NOMO-1 (cell line): ENCODE measurements around the gene PHACTR3.

ENCODE experiments used
- DNase-seq, 2 experiments: peaks; one replicate each; lab custom pipeline; 2025; ENCODE audit not compliant: unreplicated experiment in 2 of 2; lab: John Stamatoyannopoulos, UW

Gene PHACTR3

DNA sequence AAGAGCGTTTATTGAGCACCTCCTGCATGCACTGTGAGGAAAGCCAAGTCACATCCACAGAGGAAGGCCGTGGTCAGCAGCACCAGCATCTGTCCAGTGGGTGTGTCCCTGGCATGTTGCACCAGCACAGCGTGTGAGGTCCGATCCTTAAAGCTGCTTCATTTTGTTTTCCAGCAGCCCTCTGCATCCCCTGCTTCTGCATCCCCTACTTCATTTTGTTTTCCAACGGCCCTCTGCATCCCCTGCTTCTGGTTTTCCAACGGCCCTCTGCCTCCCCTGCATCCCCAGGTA lies 181.3 kb downstream of the PHACTR3 start:
- DNase-seq, result no peak

- DNase-seq, result no peak
Observed at GRCh38 chr20:59785986-59786795, 181.9 kb downstream of the PHACTR3 start.

DNA sequence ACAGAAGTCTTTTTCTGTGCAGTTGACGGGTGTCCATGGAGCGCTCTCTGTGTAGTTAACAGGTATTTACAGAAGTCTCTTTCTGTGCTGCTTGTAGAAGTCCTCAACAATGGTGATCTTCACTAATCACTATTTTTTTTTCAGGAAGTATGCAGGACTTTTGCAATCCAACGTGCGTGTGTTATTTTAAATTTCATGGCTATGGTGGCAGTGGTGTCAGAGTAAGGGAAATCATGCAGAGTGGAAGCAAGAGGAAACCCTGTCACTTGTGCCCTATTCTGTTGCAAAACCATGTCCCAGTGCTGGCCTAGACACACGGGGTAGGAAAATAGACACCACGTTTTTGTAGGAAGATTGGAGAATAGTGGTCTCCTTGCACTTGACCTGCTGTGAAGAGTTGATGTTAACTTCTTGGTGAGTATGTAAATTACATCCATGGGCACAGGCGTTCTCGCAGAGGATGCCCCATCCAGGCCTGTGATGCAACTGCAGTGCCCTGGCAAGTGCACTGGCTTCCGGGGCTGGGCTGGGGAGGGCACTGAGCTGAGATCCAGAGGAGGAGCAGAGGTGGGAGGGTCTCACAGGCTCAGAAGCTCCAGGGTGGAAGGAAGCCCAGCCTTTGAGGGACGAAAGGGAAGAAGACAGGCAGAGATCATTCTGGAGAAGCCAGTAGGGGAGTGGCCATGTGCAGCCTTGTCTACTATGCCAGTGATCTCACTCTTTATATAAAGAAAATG lies 182.6 kb downstream of the PHACTR3 start:
- DNase-seq, result peak; percentile 49 to 78

DNA sequence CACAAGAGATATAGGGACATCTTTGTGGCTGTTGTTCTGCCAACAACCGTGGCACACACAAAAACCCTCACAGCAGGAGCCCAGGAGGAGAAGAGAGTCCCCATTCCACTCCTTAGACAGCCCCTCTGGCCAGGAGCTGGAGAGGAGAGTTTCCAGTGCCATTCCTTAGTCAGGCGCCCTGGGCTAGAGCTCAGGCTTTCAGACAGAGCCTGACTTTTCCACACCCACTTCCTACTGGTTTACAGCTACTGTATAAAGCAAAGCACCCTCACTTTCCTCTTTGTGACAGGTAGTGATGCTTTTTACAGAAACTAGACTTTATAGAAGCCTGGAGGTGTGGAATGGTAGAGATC lies 183.2 kb downstream of the PHACTR3 start:
- no peak for DNase-seq

GRCh38 chr20:59788196-59788735 lies 183.9 kb downstream of the PHACTR3 start:
- DNase-seq, result no peak

DNA sequence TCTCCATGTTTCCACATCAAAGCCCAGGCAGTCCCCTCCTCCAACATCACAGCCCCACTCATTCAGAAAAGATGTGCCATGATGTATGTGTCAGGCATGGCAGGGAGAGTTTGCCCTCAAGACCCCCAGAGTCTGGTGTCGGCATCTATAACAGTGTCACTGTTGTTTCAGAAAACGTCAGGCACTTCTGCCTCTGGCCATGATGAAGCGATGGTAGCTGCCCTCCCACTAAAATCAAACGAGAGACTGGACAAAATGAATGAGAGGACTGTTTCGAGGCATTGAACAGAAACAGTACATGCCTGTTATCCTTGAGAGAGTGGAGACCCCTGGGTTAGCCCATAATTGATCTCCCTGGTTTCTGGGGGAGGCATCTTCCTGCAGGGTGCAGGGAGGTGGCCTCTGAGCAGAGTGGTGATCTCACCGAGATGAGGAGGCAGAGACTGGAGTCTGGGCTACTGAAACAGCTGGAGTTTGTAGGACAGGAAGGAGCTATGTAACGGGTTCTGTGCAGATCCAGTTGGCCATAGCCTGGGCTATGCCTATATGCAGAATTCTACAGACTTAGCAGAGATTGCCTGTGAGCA lies 184.6 kb downstream of the PHACTR3 start:
- DNase-seq, result no peak

- no peak for DNase-seq
Observed at GRCh38 chr20:59789686-59790085, 185.3 kb downstream of the PHACTR3 start.

GRCh38 chr20:59790346-59790745 lies 186.0 kb downstream of the PHACTR3 start:
- no peak for DNase-seq

- DNase-seq, result no peak
Observed at GRCh38 chr20:59792300-59792699, 188.0 kb downstream of the PHACTR3 start.

GRCh38 chr20:59794555-59794954 lies 190.2 kb downstream of the PHACTR3 start:
- no peak for DNase-seq

DNA sequence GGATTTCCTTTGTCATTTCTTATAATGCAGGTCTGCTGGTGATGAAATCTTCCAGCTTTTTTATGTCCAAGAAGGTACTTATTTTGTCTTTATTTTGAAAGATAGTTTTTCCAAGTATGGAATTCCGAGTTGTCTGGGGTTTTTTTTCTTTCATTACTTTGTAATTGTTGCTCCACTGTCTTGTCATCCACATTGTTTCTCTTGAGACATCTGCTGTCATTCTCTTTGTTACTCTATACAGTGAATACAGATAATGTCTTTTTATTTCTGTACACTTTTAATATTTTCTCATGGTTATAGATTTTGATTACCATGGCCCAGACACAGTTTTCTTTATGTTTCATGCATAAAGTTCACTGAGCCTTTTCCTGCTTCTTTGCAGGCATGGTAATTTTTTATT lies 196.0 kb downstream of the PHACTR3 start:
- no peak for DNase-seq

GRCh38 chr20:59802018-59802417 lies 197.7 kb downstream of the PHACTR3 start:
- no peak for DNase-seq

DNA sequence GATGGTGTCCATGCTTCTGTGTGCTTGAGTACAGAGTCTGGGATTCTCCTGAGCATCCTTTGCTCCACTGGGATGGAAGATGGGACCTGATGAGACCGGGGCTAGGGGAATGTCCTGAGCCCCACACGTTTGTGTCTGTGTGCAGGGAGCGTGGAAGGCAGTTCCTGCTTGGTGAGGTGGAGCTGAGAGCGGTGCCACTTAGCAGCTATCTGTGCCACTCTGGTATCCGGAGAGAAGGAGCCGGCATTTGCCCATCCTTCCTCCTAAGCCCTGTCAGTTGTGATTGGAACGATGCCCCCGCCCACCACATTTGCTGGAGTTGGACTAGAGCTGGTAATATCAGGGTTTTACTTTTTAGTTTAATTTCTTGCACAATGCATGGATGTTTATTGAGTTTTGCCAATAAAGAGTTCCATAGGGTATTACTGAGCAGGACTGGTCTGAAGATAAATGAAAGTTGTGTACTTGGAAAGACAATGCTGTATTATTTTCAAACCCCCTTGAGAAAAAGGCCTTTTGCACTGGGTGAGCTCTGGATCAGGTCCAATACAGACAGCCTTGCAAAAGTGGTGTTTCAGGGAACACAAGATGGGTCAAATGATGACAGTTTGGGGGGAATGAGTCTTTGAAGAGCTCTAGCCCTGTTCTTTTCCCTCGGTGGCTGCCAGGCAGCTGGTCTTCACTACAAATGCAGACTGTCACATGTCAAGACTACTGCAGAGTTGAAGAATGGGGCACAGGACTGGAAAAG lies 198.3 kb downstream of the PHACTR3 start:
- DNase-seq, result no peak

DNA sequence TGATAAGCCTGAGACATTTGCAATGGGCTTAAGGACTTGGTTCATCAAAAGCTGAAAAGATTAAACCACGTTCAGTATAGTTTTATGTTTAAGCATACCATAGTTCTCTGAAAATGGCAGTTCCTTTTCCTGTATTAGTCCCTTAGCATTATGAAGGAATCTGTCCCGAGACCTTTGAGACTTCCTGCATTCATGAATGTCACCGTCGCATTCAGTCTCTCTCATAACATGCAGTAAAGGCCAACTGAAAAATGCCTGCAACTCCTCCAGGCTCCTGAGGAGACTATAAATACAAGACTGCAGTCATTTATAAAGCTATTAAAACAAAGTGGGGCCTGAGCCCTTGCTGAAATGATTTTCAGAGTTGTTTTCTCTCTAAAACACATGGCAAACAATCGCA lies 200.0 kb downstream of the PHACTR3 start:
- DNase-seq, result no peak

DNA sequence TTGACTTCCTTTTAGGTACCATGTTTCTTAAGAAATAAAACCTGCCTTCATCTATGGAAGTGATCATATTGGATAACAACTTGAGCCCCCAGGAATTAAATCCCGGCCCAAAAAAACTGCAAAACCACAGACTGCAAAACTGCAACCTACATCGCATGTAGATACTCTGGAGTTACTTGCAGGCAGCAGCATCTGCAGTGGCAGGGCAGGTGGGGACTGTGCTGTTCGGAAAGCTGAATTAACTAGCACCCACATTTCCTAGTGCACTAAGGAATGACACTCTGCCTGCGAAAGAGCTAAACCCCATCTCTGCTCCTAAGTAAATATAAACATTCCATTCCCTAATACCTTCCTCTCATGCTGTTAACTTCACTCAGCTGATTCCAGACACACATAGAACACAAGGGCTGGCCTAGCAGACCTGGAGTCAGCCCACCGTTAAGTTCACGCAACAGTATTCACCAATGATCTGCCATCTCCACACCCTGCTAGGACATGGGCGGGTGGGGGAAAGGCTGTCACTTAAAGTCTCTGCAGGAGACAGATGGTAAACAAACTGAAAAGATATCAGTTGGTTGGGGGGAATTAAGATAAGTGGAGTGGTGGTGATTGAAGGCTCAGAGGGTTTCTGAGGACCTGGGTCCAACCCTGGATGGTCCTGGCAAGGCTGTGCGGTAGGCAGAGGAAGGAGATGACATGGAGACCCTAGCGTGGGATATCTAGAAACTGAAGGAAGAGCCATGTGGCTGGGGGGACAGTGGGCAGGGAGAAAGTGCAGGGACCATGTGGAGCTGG lies 200.7 kb downstream of the PHACTR3 start:
- DNase-seq, result no peak

DNA sequence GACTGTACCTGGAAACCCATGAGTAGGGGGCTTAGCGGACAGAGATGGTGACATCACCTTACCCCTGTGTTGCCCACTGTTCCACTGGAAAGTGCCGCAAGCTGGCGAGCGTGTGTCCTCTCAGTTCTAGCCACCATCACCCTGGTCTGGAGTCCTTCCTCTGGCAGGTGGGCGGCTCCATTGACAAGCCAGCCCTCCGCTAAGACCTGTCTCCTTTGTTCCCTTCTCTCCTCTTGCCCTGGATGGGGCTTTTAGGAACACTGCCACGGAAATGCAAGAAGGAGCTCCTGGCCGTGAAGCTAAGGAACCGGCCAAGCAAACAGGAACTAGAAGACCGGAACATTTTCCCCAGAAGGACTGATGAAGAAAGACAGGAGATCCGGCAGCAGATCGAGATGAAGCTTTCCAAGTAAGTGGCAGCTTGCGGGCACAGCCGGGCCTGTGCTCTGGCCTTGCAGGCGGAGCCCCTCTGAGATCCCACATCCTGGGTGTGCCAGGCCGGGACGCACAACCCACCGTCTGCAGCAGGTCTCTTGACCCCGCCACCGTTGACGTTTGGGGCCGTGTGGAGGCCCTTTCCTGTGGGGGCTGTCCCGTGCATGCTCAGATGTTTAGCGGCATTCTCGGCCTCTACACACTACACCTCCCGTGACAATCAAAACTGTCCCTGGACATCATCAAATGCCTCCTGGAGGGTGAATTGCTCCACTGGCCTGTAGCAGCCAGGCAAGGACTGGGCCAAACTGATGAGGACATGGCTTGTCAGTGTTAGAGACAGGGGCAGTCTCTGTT lies 201.6 kb downstream of the PHACTR3 start:
- DNase-seq, result no peak

DNA sequence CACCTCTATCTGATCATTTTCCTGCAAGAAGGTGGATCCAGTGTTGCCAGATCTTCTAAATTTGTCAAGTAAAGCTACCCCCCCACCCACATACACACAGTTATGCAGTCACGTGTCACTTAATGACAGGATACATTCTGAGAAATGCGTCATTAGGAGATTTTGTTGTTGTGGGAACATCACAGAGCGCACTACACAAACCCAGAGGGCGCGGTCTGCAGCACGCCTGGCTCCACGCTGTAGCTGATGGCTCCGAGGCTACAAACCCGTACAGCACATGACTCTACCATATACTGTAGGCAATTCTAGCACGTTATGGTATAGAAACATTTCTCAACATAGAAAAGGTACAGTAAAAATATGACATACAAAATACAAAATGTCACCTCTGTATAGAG lies 202.2 kb downstream of the PHACTR3 start:
- DNase-seq, result no peak

GRCh38 chr20:59807909-59808728 lies 203.8 kb downstream of the PHACTR3 start:
- no peak for DNase-seq
